ENCODE data around the gene IFT81. TPM values are rescaled to one million over a fixed set of nuclear protein-coding genes. Genes with fewer than 3 reads are reported as not detected.
"Not testable (repeated sequence)": the region's sequence is repeated elsewhere in the genome, so short reads cannot be mapped to it uniquely, and the experiment has no call there.

The IFT81 gene
- polyA plus RNA-seq, 1 experiment, result 6.6 TPM

DNA sequence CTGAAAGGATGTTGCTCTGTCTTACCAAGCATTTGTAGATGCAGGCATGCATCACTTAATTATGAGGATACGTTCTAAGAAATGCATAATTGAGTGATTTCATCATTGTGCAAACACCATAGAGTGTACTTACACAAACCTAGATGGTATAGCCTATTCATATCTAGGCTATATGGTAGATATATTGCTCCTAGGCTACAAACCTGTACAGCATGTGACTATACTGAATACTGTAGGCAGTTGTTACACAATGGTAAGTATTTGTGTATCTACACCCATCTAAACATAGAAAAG lies 75.9 kb downstream of the IFT81 start:
- no peaks in the 10 kb centered on the region for H3K27me3 ChIP-seq (ENCODE audit: control insufficient read depth, insufficient read depth, low read length)
- TF ChIP-seq, protein P1, sequence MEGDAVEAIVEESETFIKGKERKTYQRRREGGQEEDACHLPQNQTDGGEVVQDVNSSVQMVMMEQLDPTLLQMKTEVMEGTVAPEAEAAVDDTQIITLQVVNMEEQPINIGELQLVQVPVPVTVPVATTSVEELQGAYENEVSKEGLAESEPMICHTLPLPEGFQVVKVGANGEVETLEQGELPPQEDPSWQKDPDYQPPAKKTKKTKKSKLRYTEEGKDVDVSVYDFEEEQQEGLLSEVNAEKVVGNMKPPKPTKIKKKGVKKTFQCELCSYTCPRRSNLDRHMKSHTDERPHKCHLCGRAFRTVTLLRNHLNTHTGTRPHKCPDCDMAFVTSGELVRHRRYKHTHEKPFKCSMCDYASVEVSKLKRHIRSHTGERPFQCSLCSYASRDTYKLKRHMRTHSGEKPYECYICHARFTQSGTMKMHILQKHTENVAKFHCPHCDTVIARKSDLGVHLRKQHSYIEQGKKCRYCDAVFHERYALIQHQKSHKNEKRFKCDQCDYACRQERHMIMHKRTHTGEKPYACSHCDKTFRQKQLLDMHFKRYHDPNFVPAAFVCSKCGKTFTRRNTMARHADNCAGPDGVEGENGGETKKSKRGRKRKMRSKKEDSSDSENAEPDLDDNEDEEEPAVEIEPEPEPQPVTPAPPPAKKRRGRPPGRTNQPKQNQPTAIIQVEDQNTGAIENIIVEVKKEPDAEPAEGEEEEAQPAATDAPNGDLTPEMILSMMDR (IDR thresholded peaks at IDR 0.05; ENCODE audit: insufficient read depth, low read depth, low read length), result no peak
- ChIA-PET POLR2A (no interaction called here), CTCF (interaction anchor here (1.2 kb wide), 2 partner anchors 21 to 24 kb away, joined by 3 read pairs; no protein-coding TSS in a partner anchor)
- no peak for DNase-seq (ENCODE audit: low read depth)
- H3K4me3 ChIP-seq (ENCODE audit: low read depth, low read length), result no peak overlapping the region
- H3K36me3 ChIP-seq (ENCODE audit: control insufficient read depth, insufficient read depth, low read length), result peaks cover 7% of the 10 kb centered on the region; the same call in 1 of the 2 replicates

- H3K4me3 ChIP-seq (ENCODE audit: low read depth, low read length), result no peak overlapping the region
- TF ChIP-seq, protein P1 (IDR thresholded peaks at IDR 0.05; ENCODE audit: insufficient read depth, low read depth, low read length), result no peak
- H3K36me3 ChIP-seq (ENCODE audit: control insufficient read depth, insufficient read depth, low read length), result peaks cover 7% of the 10 kb centered on the region; the same call in 1 of the 2 replicates
- H3K27me3 ChIP-seq (ENCODE audit: control insufficient read depth, insufficient read depth, low read length), result no peaks in the 10 kb centered on the region
- ChIA-PET CTCF (no interaction called here), POLR2A (no interaction called here)
- no peak for DNase-seq (ENCODE audit: low read depth)
Measured at GRCh38 chr12:110201995-110202394, 77.8 kb downstream of the IFT81 start.

DNA sequence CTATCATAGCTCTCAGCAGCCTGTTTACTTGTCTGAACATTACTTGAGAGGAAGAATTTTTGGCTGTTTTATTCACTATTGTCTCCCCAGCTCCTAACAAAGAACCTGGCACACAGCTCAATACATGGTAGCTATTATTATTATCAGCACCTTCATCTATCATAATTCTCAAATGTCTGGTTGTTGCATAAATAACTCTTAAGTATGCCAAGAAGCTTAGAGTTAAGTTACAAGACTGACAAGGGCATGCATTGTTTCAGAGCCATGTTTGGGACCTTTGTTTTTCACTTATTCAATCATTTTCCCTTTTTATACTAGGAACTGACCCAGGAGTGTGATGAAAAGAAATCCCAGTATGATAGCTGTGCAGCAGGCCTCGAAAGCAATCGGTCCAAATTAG lies 79.4 kb downstream of the IFT81 start:
- Histone ChIP-seq H3K27me3 (ENCODE audit: control insufficient read depth, insufficient read depth, low read length) (no peaks in the 10 kb centered on the region), H3K4me3 (ENCODE audit: low read depth, low read length) (no peak overlapping the region), H3K36me3 (ENCODE audit: control insufficient read depth, insufficient read depth, low read length) (peaks cover 7% of the 10 kb centered on the region; the same call in 1 of the 2 replicates)
- ChIA-PET CTCF (interaction anchor here (1.4 kb wide), 1 partner anchor 22 kb away, joined by 4 read pairs; no protein-coding TSS in a partner anchor), POLR2A (no interaction called here)
- TF ChIP-seq, protein P1 (IDR thresholded peaks at IDR 0.05; ENCODE audit: insufficient read depth, low read depth, low read length), result no peak
- DNase-seq (ENCODE audit: low read depth), result no peak

DNA sequence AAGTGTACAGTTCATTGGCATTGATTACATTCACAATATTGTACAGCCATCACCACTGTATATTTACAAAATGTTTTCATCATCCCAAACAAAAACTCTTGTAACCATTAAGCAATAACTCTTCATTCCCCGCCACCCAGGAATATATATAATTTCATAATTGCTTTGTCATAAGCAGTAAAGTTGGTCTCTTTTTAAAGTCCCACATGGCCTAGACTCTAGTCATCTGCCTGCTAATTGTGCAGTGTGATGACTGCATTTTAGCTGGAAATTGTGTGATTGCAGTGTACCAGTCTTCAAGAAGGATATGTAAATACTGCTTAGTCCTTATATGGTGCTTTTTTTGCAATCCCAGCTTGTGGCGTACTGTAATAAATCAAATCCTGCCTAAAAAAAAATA lies 81.8 kb downstream of the IFT81 start:
- no peak for DNase-seq (ENCODE audit: low read depth)
- POLR2A ChIA-PET, result no interaction called here
- H3K27me3 ChIP-seq (ENCODE audit: control insufficient read depth, insufficient read depth, low read length), result no peaks in the 10 kb centered on the region
- no peak overlapping the region for H3K4me3 ChIP-seq (ENCODE audit: low read depth, low read length)
- TF ChIP-seq, protein P1 (IDR thresholded peaks at IDR 0.05; ENCODE audit: insufficient read depth, low read depth, low read length), result no peak
- CTCF ChIA-PET, result no interaction called here
- H3K36me3 ChIP-seq (ENCODE audit: control insufficient read depth, insufficient read depth, low read length), result peaks cover 7% of the 10 kb centered on the region; the same call in 1 of the 2 replicates

- H3K36me3 ChIP-seq (ENCODE audit: control insufficient read depth, insufficient read depth, low read length); H3K27me3 ChIP-seq (ENCODE audit: control insufficient read depth, insufficient read depth, low read length); H3K4me3 ChIP-seq (ENCODE audit: low read depth, low read length); POLR2A ChIA-PET: not testable (repeated sequence)
- peak; percentile 76 for DNase-seq (ENCODE audit: low read depth)
- CTCF ChIA-PET, result interaction anchor here (0.6 to 2.2 kb wide), 4 partner anchors 12 to 219 kb away, joined by 3 to 5 read pairs (median 4); no protein-coding TSS in a partner anchor
Measured at GRCh38 chr12:110211639-110212536, 87.7 kb downstream of the IFT81 start.
